Smooth muscle cell (in vitro differentiated cells): ENCODE measurements around the gene NCOA7. TPM values are rescaled to one million over a fixed set of nuclear protein-coding genes. Genes with fewer than 3 reads are reported as not detected.

Source experiments
- DNase-seq: peaks from one replicate; lab custom pipeline; 2025; ENCODE audit not compliant: unreplicated experiment; lab: John Stamatoyannopoulos, UW
- H2AFZ ChIP-seq: fragments of 200-600 bp; sonication (generic); 2 replicates; pipeline ENCODE4 v1.6.0; 2016; ENCODE audit warnings: antibody characterized with exemption, low read depth, mild to moderate bottlenecking
- H3F3A ChIP-seq: fragments of 200-600 bp; sonication (generic); 2 replicates; pipeline ENCODE4 v1.6.0; 2017; ENCODE audit warnings: antibody characterized with exemption, low read depth
- H3K27ac ChIP-seq: fragments of 200-600 bp; sonication (generic); 2 replicates; pipeline ENCODE4 v1.5.1; 2016; ENCODE audit warnings: low read depth, mild to moderate bottlenecking
- H3K27me3 ChIP-seq: fragments of 200-600 bp; sonication (generic); 2 replicates; pipeline ENCODE4 v1.6.1; 2016; ENCODE audit warnings: low read depth, mild to moderate bottlenecking
- H3K36me3 ChIP-seq: fragments of 200-600 bp; sonication (generic); 2 replicates; pipeline ENCODE4 v1.5.1; 2016; ENCODE audit warnings: low read depth
- H3K4me1 ChIP-seq: fragments of 200-600 bp; sonication (generic); 2 replicates; pipeline ENCODE4 v1.5.1; 2016; ENCODE audit warnings: low read depth
- H3K4me2 ChIP-seq: fragments of 200-600 bp; sonication (generic); 2 replicates; pipeline ENCODE4 v1.6.0; 2016; ENCODE audit warnings: mild to moderate bottlenecking
- H3K4me3 ChIP-seq: fragments of 200-600 bp; sonication (generic); 2 replicates; pipeline ENCODE4 v1.5.1; 2016; ENCODE audit warnings: mild to moderate bottlenecking
- H3K79me2 ChIP-seq: fragments of 200-600 bp; sonication (generic); 2 replicates; pipeline ENCODE4 v1.6.0; 2016; ENCODE audit warnings: low read depth, mild to moderate bottlenecking
- H3K9ac ChIP-seq: fragments of 200-600 bp; sonication (generic); 2 replicates; pipeline ENCODE4 v1.6.0; 2016; ENCODE audit warnings: low read depth
- H3K9me3 ChIP-seq: fragments of 200-600 bp; sonication (generic); replicated peaks from 2 replicates; pipeline ENCODE4 v1.5.1; 2016; ENCODE audit warnings: low read depth
- H4K20me1 ChIP-seq: fragments of 200-600 bp; sonication (generic); 2 replicates; pipeline ENCODE4 v1.6.0; 2016; ENCODE audit warnings: low read depth
- CTCF ChIP-seq: fragments of 200-600 bp; sonication (generic); IDR thresholded peaks from 2 replicates; pipeline ENCODE4 v1.5.1; 2017; ENCODE audit warnings: borderline replicate concordance, mild to moderate bottlenecking, antibody characterized with exemption; ENCODE audit not compliant: insufficient read depth, poor library complexity, severe bottlenecking
- WGBS: methylation state at CpG from one replicate; pipeline ENCODE4 v1.1.7; 2016; ENCODE audit warnings: low lambda C conversion rate; 5-methylcytosine and 5-hydroxymethylcytosine counted together
- polyA plus RNA-seq: library from polyadenylated mRNA; unstranded; fragments of >200 nt; fragmentation: Nextera tagmentation; extraction: Ambion mirVana; gene quantifications from 2 replicates; pipeline ENCODE4 v1.2.1, GENCODE V29; 2016
- total RNA-seq: library from RNA; depleted of rRNA; stranded (reverse); fragments of >200 nt; gene quantifications from 2 replicates; pipeline ENCODE4 v1.2.3, GENCODE V29; 2014

The NCOA7 gene
- total and polyA plus RNA-seq, 2 experiments from 2014 or later: 38.1 to 44.0 TPM

GRCh38 chr6:125953502-125953875 lies 162.7 kb downstream of the NCOA7 start:
- Histone ChIP-seq H3K27me3 (no peaks in the 10 kb centered on the region), H2AFZ (no peak overlapping the region), H3K79me2 (peaks cover 13% of the 10 kb centered on the region), H3K4me2 (no peak overlapping the region), H3K27ac (no peak overlapping the region), H3K4me1 (peaks cover 15% of the 10 kb centered on the region), H3K9ac (no peak overlapping the region), H4K20me1 (no peaks in the 10 kb centered on the region), H3F3A (peaks cover 9% of the 10 kb centered on the region), H3K9me3 (no peaks in the 10 kb centered on the region), H3K4me3 (no peak overlapping the region), H3K36me3 (no peaks in the 10 kb centered on the region)
- no peak for DNase-seq
- peak; percentile 14 for TF ChIP-seq CTCF
- WGBS: 56% methylated on average over 11 of the region's 11 CpGs

- no peak overlapping the region for H3K4me2 ChIP-seq
- no peak for DNase-seq
- no peak overlapping the region for H3K9ac ChIP-seq
- H3K27ac ChIP-seq: no peak overlapping the region
- 65% methylated on average over 5 of the region's 5 CpGs for WGBS
- no peaks in the 10 kb centered on the region for H3K9me3 ChIP-seq
- H3K79me2 ChIP-seq: peaks cover 24% of the 10 kb centered on the region
- H3F3A ChIP-seq: peaks cover 9% of the 10 kb centered on the region
- H4K20me1 ChIP-seq: no peaks in the 10 kb centered on the region
- no peaks in the 10 kb centered on the region for H3K27me3 ChIP-seq
- H3K4me1 ChIP-seq: peaks cover 15% of the 10 kb centered on the region
- no peak overlapping the region for H2AFZ ChIP-seq
- TF ChIP-seq CTCF: no peak
- H3K36me3 ChIP-seq: no peaks in the 10 kb centered on the region
- no peak overlapping the region for H3K4me3 ChIP-seq
Observed at GRCh38 chr6:125954735-125955339, 164.1 kb downstream of the NCOA7 start.

GRCh38 chr6:125955973-125956372 lies 165.2 kb downstream of the NCOA7 start:
- Histone ChIP-seq H3K79me2 (peaks cover 33% of the 10 kb centered on the region), H3K9me3 (no peaks in the 10 kb centered on the region), H3K9ac (peak overlapping the region; percentile 37), H3K27ac (peak overlapping the region; percentile 53), H3K4me3 (peak overlapping the region; percentile 98), H3F3A (peaks cover 4% of the 10 kb centered on the region), H4K20me1 (no peaks in the 10 kb centered on the region), H3K36me3 (no peaks in the 10 kb centered on the region), H3K27me3 (no peaks in the 10 kb centered on the region), H3K4me1 (peaks cover 11% of the 10 kb centered on the region), H2AFZ (peak overlapping the region; percentile 58), H3K4me2 (peak overlapping the region; percentile 86)
- no peak for DNase-seq
- 49% methylated on average over 5 of the region's 5 CpGs for whole genome bisulfite sequencing
- TF ChIP-seq CTCF: no peak
